ENCODE measurements around the gene DNAI4.
"Not testable (repeated sequence)": the region's sequence is repeated elsewhere in the genome, so short reads cannot be mapped to it uniquely, and the experiment has no call there.

Gene DNAI4

GRCh38 chr1:66824771-66825170 lies 99.9 kb downstream of the DNAI4 start:
- DNase-seq (ENCODE audit: low spot score): no peak

- DNase-seq (ENCODE audit: low spot score): no peak
Measured at GRCh38 chr1:66809736-66810326, 114.8 kb downstream of the DNAI4 start.

- no peak for DNase-seq (ENCODE audit: low spot score)
Measured at GRCh38 chr1:66809245-66809644, 115.4 kb downstream of the DNAI4 start.

- not testable (repeated sequence) for DNase-seq (ENCODE audit: low spot score)
Measured at GRCh38 chr1:66795839-66796238, 128.8 kb downstream of the DNAI4 start.

- no peak for DNase-seq (ENCODE audit: low spot score)
Measured at GRCh38 chr1:66791621-66792610, 132.7 kb downstream of the DNAI4 start.

- DNase-seq (ENCODE audit: low spot score): no peak
Measured at GRCh38 chr1:66788231-66788939, 136.3 kb downstream of the DNAI4 start.

- no peak for DNase-seq (ENCODE audit: low spot score)
Measured at GRCh38 chr1:66787641-66788040, 137.0 kb downstream of the DNAI4 start.

GRCh38 chr1:66785800-66786199 lies 138.9 kb downstream of the DNAI4 start:
- not testable (repeated sequence) for DNase-seq (ENCODE audit: low spot score)

- DNase-seq (ENCODE audit: low spot score): no peak
Measured at GRCh38 chr1:66779475-66780078, 145.1 kb downstream of the DNAI4 start.

- DNase-seq (ENCODE audit: low spot score): no peak
Measured at GRCh38 chr1:66778969-66779368, 145.7 kb downstream of the DNAI4 start.

- DNase-seq (ENCODE audit: low spot score): no peak
Measured at GRCh38 chr1:66778266-66778665, 146.4 kb downstream of the DNAI4 start.

GRCh38 chr1:66777831-66778230 lies 146.8 kb downstream of the DNAI4 start:
- DNase-seq (ENCODE audit: low spot score): no peak

GRCh38 chr1:66775646-66776045 lies 149.0 kb downstream of the DNAI4 start:
- DNase-seq (ENCODE audit: low spot score): no peak

- no peak for DNase-seq (ENCODE audit: low spot score)
Measured at GRCh38 chr1:66774438-66774837, 150.2 kb downstream of the DNAI4 start.

GRCh38 chr1:66773227-66773626 lies 151.4 kb downstream of the DNAI4 start:
- DNase-seq (ENCODE audit: low spot score): no peak

- DNase-seq (ENCODE audit: low spot score): no peak
Measured at GRCh38 chr1:66770694-66771093, 154.0 kb downstream of the DNAI4 start.

GRCh38 chr1:66770240-66770639 lies 154.4 kb downstream of the DNAI4 start:
- DNase-seq (ENCODE audit: low spot score): no peak

- DNase-seq (ENCODE audit: low spot score): no peak
Measured at GRCh38 chr1:66769512-66770229, 155.0 kb downstream of the DNAI4 start.

GRCh38 chr1:66768965-66769364 lies 155.7 kb downstream of the DNAI4 start:
- DNase-seq (ENCODE audit: low spot score): no peak

- DNase-seq (ENCODE audit: low spot score): no peak
Measured at GRCh38 chr1:66767626-66768025, 157.0 kb downstream of the DNAI4 start.

- peak; percentile 41 for DNase-seq (ENCODE audit: low spot score)
Measured at GRCh38 chr1:66764994-66765578, 159.6 kb downstream of the DNAI4 start.

Measured in LoVo (cell line).